ENCODE results near the gene INPPL1. TPM values are rescaled to one million over a fixed set of nuclear protein-coding genes. Genes with fewer than 3 reads are reported as not detected.

The INPPL1 gene
- total and polyA plus RNA-seq, 2 donors (not counting 3 experiments of a cell fraction or from before 2014, with no cell fraction given): 125 to 184 TPM

DNA sequence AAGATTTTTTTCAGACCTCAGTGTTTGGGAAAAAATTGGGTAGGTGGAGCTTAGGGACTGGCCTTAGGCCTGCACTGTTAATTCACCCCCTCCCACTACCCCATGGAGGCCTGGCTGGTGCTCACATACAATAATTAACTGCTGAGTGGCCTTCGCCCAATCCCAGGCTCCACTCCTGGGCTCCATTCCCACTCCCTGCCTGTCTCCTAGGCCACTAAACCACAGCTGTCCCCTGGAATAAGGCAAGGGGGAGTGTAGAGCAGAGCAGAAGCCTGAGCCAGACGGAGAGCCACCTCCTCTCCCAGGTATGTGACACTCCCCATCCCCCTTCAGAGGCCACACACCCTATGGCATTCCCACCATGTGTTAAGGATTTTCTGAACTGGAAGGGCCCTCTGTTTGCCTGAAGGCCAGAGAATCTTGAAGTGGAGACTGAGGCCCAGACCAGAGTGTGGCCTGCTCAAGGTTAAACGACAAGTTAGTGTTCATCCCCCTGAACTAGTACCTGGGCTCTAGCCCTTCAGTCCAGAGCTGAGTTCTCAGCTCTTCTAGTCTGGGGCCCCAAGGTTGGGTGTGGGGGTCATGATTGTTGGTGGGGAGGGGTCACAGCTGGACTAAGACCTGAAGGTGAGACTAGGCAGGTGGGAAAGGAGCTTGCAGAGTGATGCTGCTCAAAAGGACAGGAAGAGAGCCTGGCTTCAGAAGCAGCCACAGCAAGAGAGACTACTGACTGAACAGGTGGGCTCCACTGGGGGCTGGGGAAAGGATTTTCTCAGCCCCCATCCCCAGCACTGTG lies 34.9 kb upstream of the INPPL1 start:
- Histone ChIP-seq H3K4me1 (ENCODE audit: control insufficient read depth, extremely low read depth, insufficient read depth, low read length) (no peaks in the 10 kb centered on the region), H2AFZ (ENCODE audit: low read depth, low read length) (no peak overlapping the region), H3K79me2 (ENCODE audit: control insufficient read depth, insufficient read depth, low read length) (no peaks in the 10 kb centered on the region), H3K9me3 (replicated peaks; ENCODE audit: control insufficient read depth, insufficient read depth, low read length) (no peaks in the 10 kb centered on the region), H3K4me2 (ENCODE audit: insufficient read depth, low read length) (no peak overlapping the region), H3K9me1 (replicated peaks; ENCODE audit: control insufficient read depth, extremely low read depth, insufficient read depth, low read length) (no peaks in the 10 kb centered on the region), H3K27me3 (ENCODE audit: control insufficient read depth in 2 of 2, insufficient read depth in 2 of 2, low read length in 2 of 2) (peaks cover 0 to 1% of the 10 kb centered on the region in 2 experiments), H3K9ac (replicated peaks; ENCODE audit: extremely low read depth, insufficient read depth, low read length) (no peak overlapping the region), H4K20me1 (replicated peaks; ENCODE audit: control insufficient read depth, extremely low read depth, insufficient read depth, low read length) (no peaks in the 10 kb centered on the region), H3K36me3 (ENCODE audit: control insufficient read depth in 2 of 2, extremely low read depth in 1 of 2, insufficient read depth in 2 of 2, low read length in 2 of 2) (no peaks in the 10 kb centered on the region), H3K27ac (ENCODE audit: insufficient read depth, low read depth, low read length) (no peak overlapping the region), H3K4me3 (replicated peaks in 1 of 3; ENCODE audit: insufficient read depth in 1 of 3, low read depth in 1 of 3, low read length in 3 of 3) (no peak overlapping the region)
- TF ChIP-seq POLR2AphosphoS5 (IDR thresholded peaks at IDR 0.05; ENCODE audit: insufficient read depth, low read depth, low read length): no peak
- TF ChIP-seq FOS (IDR thresholded peaks at IDR 0.05; ENCODE audit: borderline replicate concordance, insufficient read depth, low read length): no peak
- no peak for TF ChIP-seq EZH2 (IDR thresholded peaks at IDR 0.05; ENCODE audit: borderline replicate concordance, low read depth, low read length, severe bottlenecking)
- no peak for TF ChIP-seq JUN (IDR thresholded peaks at IDR 0.05; ENCODE audit: borderline replicate concordance, insufficient read depth, insufficient read length, low read depth)
- TF ChIP-seq POLR2A (IDR thresholded peaks at IDR 0.05; ENCODE audit: low read depth, low read length): no peak
- no peak for TF ChIP-seq MYC (IDR thresholded peaks at IDR 0.05; ENCODE audit: low read depth, low read length)
- no peak for TF ChIP-seq MAX (IDR thresholded peaks at IDR 0.05; ENCODE audit: insufficient read depth, insufficient read length)
- TF ChIP-seq CTCF (IDR thresholded peaks at IDR 0.05; ENCODE audit: extremely low read depth in 1 of 2, insufficient read depth in 1 of 2, low read depth in 1 of 2, low read length in 2 of 2): no peak
- TF ChIP-seq GATA2 (IDR thresholded peaks at IDR 0.05; ENCODE audit: insufficient read depth, insufficient read length, low read depth, low read length): no peak
- DNase-seq (ENCODE audit: low read depth, low spot score) (no peak), FAIRE-seq (no peak)
- CTCF ChIA-PET: interaction anchor here (1.3 to 1.6 kb wide), 3 partner anchors 8 to 164 kb away, joined by 4 to 5 read pairs (median 4); no protein-coding TSS in a partner anchor
- no TSS peak for BruUV-seq (replicated peaks)
- POLR2A ChIA-PET: no interaction called here
- dilution Hi-C loops (cut with MboI; ENCODE audit: extremely low pct_ligation_motif_present, low sequenced_read_pairs): no loop called here
- intact Hi-C loops (cut with micrococcal nuclease): no loop called here

Measured in endothelial cell of umbilical vein (primary cell).